GM23248 (cell line): ENCODE measurements around the gene GSTM2.
"Not testable (repeated sequence)": the region's sequence is repeated elsewhere in the genome, so short reads cannot be mapped to it uniquely, and the experiment has no call there.

ENCODE experiments used
- EZH2 ChIP-seq: fragments of 200-600 bp; sonication (generic); IDR thresholded peaks from 2 replicates; pipeline ENCODE4 v1.6.1; 2018; ENCODE audit warnings: antibody characterized with exemption, mild to moderate bottlenecking; ENCODE audit not compliant: insufficient read depth, poor library complexity, severe bottlenecking
- EZH2phosphoT487 ChIP-seq: fragments of 200-600 bp; sonication (generic); IDR thresholded peaks from 2 replicates; pipeline ENCODE4 v1.6.1; 2018; ENCODE audit warnings: antibody characterized with exemption, moderate library complexity, mild to moderate bottlenecking, low read depth; ENCODE audit not compliant: insufficient read depth

DNA sequence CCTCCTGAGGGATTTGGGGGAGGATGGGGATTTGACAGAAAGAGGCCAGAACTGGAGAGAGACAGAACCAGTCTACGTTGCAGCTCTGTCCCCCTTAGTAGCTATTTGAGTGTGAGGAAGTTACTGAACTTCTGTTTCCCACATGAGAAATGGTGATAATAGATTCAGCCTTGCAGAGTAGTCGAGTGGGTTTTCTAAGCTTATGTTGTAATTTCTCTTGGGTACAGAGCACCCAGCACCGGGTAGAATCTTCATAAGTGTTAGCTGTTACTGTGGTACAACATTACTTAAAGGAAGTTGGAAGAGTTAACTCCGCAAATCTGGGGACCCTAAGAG lies 7.2 kb upstream of the GSTM2 start:
- TF ChIP-seq EZH2, EZH2phosphoT487: not testable (repeated sequence)
